Skeletal muscle satellite cell (primary cell): ENCODE results near the gene LMNA.

Experiments
- H3K27me3 ChIP-seq: 2 replicates; pipeline ENCODE4 v1.7.0; 2013; ENCODE audit warnings: low read length; ENCODE audit not compliant: control insufficient read depth, insufficient read depth
- H3K36me3 ChIP-seq: 2 replicates; pipeline ENCODE4 v1.7.0; 2013; ENCODE audit warnings: mild to moderate bottlenecking, control low read depth, low read length; ENCODE audit not compliant: insufficient read depth
- H3K4me1 ChIP-seq: 2 replicates; pipeline ENCODE4 v1.7.0; 2013; ENCODE audit warnings: low read length; ENCODE audit not compliant: control insufficient read depth, insufficient read depth
- H3K4me2 ChIP-seq: 2 replicates; pipeline ENCODE4 v1.7.0; 2013; ENCODE audit warnings: mild to moderate bottlenecking, low read length
- H3K4me3 ChIP-seq: 2 replicates; pipeline ENCODE4 v1.7.0; 2013; ENCODE audit warnings: low read length
- H3K9ac ChIP-seq: 2 replicates; pipeline ENCODE4 v1.7.0; 2013; ENCODE audit warnings: mild to moderate bottlenecking, low read depth, low read length, moderate library complexity
- H3K9me3 ChIP-seq: replicated peaks from 2 replicates; pipeline ENCODE4 v1.7.0; 2013; ENCODE audit warnings: mild to moderate bottlenecking, control low read depth, low read length

Gene LMNA

DNA sequence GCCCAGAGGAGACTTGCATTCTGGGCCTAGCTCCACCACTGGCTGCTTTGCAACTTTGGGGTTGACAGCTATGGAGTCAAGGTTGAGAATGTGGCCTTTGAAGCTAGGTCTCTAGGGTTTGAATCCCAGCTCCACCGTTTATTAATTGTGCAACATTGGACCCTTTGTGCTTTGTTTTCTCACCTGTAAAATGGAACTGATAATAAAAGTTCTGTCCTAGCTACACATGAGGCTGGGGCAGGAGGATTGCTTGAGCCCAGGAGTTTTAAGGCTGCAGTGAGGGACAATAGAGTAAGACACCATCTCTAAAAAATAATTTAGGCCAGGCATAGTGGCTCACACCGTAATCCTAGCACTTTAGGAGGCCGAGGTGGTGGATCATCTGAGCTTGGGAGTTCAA is 15.2 kb upstream of the LMNA start:
- Histone ChIP-seq H3K9ac (no peak overlapping the region), H3K36me3 (no peaks in the 10 kb centered on the region), H3K4me2 (no peak overlapping the region), H3K27me3 (no peaks in the 10 kb centered on the region), H3K4me3 (no peak overlapping the region), H3K4me1 (peaks cover 38% of the 10 kb centered on the region), H3K9me3 (no peaks in the 10 kb centered on the region)

GRCh38 chr1:156100205-156100995 is 14.1 kb upstream of the LMNA start:
- no peaks in the 10 kb centered on the region for H3K9me3 ChIP-seq
- H3K9ac ChIP-seq, result no peak overlapping the region
- H3K4me1 ChIP-seq, result peaks cover 49% of the 10 kb centered on the region
- H3K36me3 ChIP-seq, result no peaks in the 10 kb centered on the region
- H3K4me2 ChIP-seq, result no peak overlapping the region
- H3K27me3 ChIP-seq, result no peaks in the 10 kb centered on the region
- no peak overlapping the region for H3K4me3 ChIP-seq

GRCh38 chr1:156101880-156102279 is 12.6 kb upstream of the LMNA start:
- Histone ChIP-seq H3K27me3 (no peaks in the 10 kb centered on the region), H3K9me3 (no peaks in the 10 kb centered on the region), H3K4me1 (peaks cover 52% of the 10 kb centered on the region), H3K4me3 (no peak overlapping the region), H3K36me3 (no peaks in the 10 kb centered on the region), H3K4me2 (no peak overlapping the region), H3K9ac (no peak overlapping the region)

DNA sequence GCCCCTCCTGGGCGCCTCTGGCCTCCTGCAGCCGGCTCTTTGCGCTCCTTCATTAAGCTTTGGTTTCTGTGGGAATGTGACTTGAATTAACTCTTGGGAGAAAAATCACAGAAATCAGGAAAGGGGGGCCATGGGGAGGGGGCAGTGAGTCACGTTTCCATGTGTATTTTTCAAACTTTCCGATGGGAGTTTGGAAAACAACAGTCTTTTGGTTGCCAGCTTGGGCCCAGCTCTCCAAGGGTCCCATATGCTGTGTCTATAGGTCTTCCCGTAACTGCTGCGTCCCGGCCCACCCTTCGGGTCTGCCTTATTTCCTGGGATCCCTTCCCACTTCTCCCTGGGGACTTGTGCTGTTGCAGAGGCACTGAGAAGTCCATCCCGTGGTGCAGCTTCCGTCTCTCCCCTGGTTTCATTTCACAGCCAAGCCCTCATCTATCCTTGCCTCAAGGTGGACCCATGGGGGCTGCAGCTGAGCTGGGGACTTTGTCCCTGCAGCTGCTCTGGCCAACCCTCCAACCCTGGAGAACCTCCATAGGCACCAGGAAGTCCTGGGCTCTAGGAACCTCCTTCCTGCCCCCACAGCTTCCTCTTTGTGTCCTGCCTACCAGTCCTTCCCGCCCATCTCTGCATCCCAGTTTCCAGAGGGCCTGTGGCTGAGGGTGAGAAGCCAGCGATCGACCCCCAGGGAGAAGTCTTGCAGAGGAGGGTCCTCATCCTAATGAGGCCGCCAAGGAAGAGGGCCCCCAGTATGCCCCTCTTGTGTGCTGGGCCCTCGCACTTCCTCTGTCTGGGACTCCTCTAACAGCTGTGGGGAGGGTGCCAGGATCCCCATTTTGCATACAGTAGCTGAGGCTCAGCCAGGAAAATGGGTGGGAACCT is 11.6 kb upstream of the LMNA start:
- H3K4me1 ChIP-seq, result peaks cover 50% of the 10 kb centered on the region
- H3K36me3 ChIP-seq, result no peaks in the 10 kb centered on the region
- no peak overlapping the region for H3K4me3 ChIP-seq
- H3K27me3 ChIP-seq, result no peaks in the 10 kb centered on the region
- H3K9me3 ChIP-seq, result no peaks in the 10 kb centered on the region
- H3K9ac ChIP-seq, result peak overlapping the region; percentile 87
- peak overlapping the region; percentile 73 for H3K4me2 ChIP-seq

GRCh38 chr1:156103521-156103947 is 11.0 kb upstream of the LMNA start:
- Histone ChIP-seq H3K27me3 (no peaks in the 10 kb centered on the region), H3K9me3 (no peaks in the 10 kb centered on the region), H3K36me3 (no peaks in the 10 kb centered on the region), H3K4me3 (peak overlapping the region; percentile 40), H3K9ac (peak overlapping the region; percentile 87), H3K4me2 (peak overlapping the region; percentile 73), H3K4me1 (peaks cover 50% of the 10 kb centered on the region)

DNA sequence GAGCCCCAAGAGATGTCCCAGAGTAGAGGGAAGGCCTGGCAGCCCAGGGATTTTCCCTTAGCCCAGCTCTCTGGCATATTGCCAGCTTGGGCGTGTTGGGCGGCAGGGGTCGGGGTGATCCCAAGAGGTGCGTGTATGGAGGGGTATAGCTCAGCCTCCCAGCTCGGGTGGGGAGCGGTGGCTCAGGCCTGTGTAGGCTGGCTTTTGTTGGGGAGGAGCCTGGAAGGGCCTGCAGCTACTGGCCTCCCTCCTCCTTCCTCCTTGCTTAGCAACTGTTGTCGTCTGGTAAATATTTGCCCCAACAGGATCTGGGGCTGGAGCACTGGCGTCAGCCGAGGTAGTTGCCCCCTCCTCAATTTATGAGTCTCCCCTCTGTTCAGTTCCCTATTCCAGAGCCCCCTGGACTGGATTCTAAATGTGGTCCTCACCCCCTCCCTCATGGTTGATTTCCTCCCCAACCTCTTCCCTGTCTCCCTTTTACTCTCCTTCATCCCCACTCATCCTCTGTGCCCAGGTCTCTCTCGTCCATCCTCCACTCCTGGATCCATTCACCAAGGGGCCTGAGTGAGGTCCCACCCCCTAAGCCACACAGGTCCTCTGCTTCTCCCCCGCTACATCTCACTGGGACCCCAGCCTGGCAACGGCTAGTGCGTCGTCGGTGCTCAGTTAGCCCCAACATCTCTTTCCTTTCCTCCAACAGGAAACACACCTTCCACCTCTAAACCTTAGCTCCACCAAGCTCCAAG is 10.3 kb upstream of the LMNA start:
- Histone ChIP-seq H3K9ac (peak overlapping the region; percentile 87), H3K9me3 (no peaks in the 10 kb centered on the region), H3K4me1 (peaks cover 50% of the 10 kb centered on the region), H3K27me3 (no peaks in the 10 kb centered on the region), H3K4me3 (peak overlapping the region; percentile 40), H3K36me3 (no peaks in the 10 kb centered on the region), H3K4me2 (peak overlapping the region; percentile 73)

GRCh38 chr1:156104861-156105832 is 9.4 kb upstream of the LMNA start:
- H3K4me1 ChIP-seq, result peaks cover 50% of the 10 kb centered on the region
- peak overlapping the region; percentile 59 for H3K4me3 ChIP-seq
- H3K9ac ChIP-seq, result peak overlapping the region; percentile 87

GRCh38 chr1:156106624-156107488 is 7.7 kb upstream of the LMNA start:
- Histone ChIP-seq H3K9ac (peak overlapping the region; percentile 70), H3K4me2 (peak overlapping the region; percentile 49), H3K36me3 (no peaks in the 10 kb centered on the region), H3K9me3 (no peaks in the 10 kb centered on the region), H3K27me3 (no peaks in the 10 kb centered on the region), H3K4me1 (peaks cover 55% of the 10 kb centered on the region), H3K4me3 (no peak overlapping the region)

More at GRCh38 chr1:156104861-156105832, 9.4 kb upstream of the LMNA start:
- Histone ChIP-seq H3K4me2 (peak overlapping the region; percentile 73), H3K36me3 (no peaks in the 10 kb centered on the region), H3K9me3 (no peaks in the 10 kb centered on the region), H3K27me3 (no peaks in the 10 kb centered on the region)

DNA sequence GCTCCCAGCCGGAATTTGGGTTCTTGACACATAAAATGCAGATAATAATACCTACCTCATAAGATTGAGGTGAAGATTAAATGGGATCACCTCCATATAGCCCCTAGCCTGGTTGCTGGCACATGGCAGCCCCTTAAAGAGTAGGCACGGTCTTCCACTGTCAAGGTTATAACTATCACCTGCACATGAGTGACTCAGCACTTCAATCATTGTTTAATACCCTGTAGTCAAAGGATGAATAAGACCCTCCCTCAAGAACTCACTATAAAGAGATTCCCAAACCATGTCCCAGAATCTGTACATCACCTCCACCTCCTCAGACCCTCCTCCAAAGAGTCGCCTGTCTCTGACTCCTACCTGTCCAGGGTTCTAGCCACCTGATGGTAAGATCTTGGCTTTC is 6.5 kb upstream of the LMNA start:
- Histone ChIP-seq H3K9me3 (no peaks in the 10 kb centered on the region), H3K4me2 (no peak overlapping the region), H3K27me3 (no peaks in the 10 kb centered on the region), H3K36me3 (no peaks in the 10 kb centered on the region), H3K9ac (no peak overlapping the region), H3K4me3 (no peak overlapping the region), H3K4me1 (peaks cover 55% of the 10 kb centered on the region)
